ENCODE data around the gene HOXB3.

DNA sequence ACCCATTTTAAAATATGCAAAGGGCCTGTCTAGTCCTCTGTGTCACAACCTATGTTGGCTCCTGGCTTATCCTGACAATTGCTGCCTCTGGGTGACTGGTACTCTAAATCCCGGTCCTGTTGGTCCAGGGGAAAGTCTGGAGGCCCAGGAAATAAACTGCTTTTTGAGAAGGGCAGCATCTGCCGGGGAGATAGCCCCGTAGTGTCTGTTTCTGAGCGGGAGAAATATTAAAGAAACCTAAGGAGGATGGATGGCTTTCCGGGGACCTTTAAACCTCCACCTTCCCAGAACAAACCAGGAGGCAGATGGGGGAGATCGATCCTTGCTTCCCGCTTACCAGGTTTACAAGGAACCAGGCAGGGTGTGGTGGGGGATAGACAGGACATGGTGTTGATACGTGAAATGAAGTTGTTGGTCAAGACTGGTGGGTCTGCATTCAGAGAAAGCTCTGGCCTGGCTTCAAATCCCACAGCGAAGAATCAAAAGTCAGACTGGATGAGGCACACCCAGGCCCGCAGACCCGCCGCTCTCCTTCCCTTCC, 48.9 kb downstream of the HOXB3 start:
- TF ChIP-seq, protein P1, sequence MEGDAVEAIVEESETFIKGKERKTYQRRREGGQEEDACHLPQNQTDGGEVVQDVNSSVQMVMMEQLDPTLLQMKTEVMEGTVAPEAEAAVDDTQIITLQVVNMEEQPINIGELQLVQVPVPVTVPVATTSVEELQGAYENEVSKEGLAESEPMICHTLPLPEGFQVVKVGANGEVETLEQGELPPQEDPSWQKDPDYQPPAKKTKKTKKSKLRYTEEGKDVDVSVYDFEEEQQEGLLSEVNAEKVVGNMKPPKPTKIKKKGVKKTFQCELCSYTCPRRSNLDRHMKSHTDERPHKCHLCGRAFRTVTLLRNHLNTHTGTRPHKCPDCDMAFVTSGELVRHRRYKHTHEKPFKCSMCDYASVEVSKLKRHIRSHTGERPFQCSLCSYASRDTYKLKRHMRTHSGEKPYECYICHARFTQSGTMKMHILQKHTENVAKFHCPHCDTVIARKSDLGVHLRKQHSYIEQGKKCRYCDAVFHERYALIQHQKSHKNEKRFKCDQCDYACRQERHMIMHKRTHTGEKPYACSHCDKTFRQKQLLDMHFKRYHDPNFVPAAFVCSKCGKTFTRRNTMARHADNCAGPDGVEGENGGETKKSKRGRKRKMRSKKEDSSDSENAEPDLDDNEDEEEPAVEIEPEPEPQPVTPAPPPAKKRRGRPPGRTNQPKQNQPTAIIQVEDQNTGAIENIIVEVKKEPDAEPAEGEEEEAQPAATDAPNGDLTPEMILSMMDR (optimal IDR thresholded peaks at IDR 0.05 in 1 of 3, IDR thresholded peaks at IDR 0.05 in 1 of 3, conservative IDR thresholded peaks at IDR 0.05 in 1 of 3; ENCODE audit: extremely low read depth in 1 of 3, insufficient read depth in 2 of 3, low read length in 3 of 3), result no peak
- no peak for TF ChIP-seq EZH2 (IDR thresholded peaks at IDR 0.05; ENCODE audit: low read length)
